HepG2 (cell line): Measurements from ENCODE around the gene YAP1.

Experiments used
- ARNTL ChIP-seq: sonication (generic); formaldehyde crosslinking; IDR thresholded peaks from 2 replicates; pipeline ENCODE4 v1.4.0; 2020; ENCODE audit warnings: mild to moderate bottlenecking, missing genetic modification reagents
- CTCF ChIP-seq: sonication (generic); formaldehyde crosslinking; IDR thresholded peaks from 2 replicates; pipeline ENCODE4 v1.5.0; 2020; ENCODE audit warnings: mild to moderate bottlenecking, missing genetic modification reagents, moderate library complexity
- HIVEP1 ChIP-seq: sonication (generic); formaldehyde crosslinking; IDR thresholded peaks from 2 replicates; pipeline ENCODE4 v1.4.0; 2020; ENCODE audit warnings: mild to moderate bottlenecking, missing genetic modification reagents
- KAT8 ChIP-seq: IDR thresholded peaks from 2 replicates; pipeline ENCODE4 v1.6.1; 2016; ENCODE audit warnings: missing genetic modification reagents, missing compliant biosample characterization
- KDM5A ChIP-seq: fragments of 200-600 bp; sonication (generic); IDR thresholded peaks from 2 replicates; pipeline ENCODE4 v1.7.0; 2018; ENCODE audit warnings: antibody characterized with exemption, mild to moderate bottlenecking, low read length, borderline replicate concordance
- NCOA2 ChIP-seq: sonication (generic); formaldehyde crosslinking; IDR thresholded peaks from 2 replicates; pipeline ENCODE4 v1.8.0; 2022; ENCODE audit warnings: inconsistent platforms
- PCBP1 ChIP-seq: fragments of 200-400 bp; formaldehyde crosslinking; IDR thresholded peaks from 2 replicates; pipeline ENCODE4 v1.6.1; 2017; ENCODE audit warnings: mild to moderate bottlenecking, low read depth, low read length, borderline replicate concordance
- POLR2AphosphoS2 ChIP-seq: IDR thresholded peaks from 2 replicates; pipeline ENCODE4 v1.6.1; 2011; ENCODE audit warnings: low read depth, low read length, improper control_type of control experiment
- SCMH1 ChIP-seq: sonication (generic); formaldehyde crosslinking; IDR thresholded peaks from 2 replicates; pipeline ENCODE4 v1.9.0; 2021; ENCODE audit warnings: missing genetic modification reagents, mild to moderate bottlenecking, borderline replicate concordance
- SYNCRIP ChIP-seq: fragments of 200-400 bp; formaldehyde crosslinking; IDR thresholded peaks from 2 replicates; pipeline ENCODE4 v1.6.1; 2018; ENCODE audit warnings: mild to moderate bottlenecking, low read depth, low read length; ENCODE audit not compliant: insufficient read depth
- TBP ChIP-seq: sonication (generic); formaldehyde crosslinking; IDR thresholded peaks from 2 replicates; pipeline ENCODE4 v1.5.0; 2020; ENCODE audit warnings: missing genetic modification reagents
- TCF7L2 ChIP-seq: IDR thresholded peaks from 2 replicates; pipeline ENCODE4 v1.6.1; 2011; ENCODE audit warnings: mild to moderate bottlenecking, low read depth, low read length, moderate library complexity
- ZNF883 ChIP-seq: sonication (generic); formaldehyde crosslinking; IDR thresholded peaks from 2 replicates; pipeline ENCODE4 v1.5.1; 2020; ENCODE audit warnings: mild to moderate bottlenecking, missing genetic modification reagents; ENCODE audit errors: not compliant biosample characterization
- TF ChIP-seq, protein P1 (sequence below): IDR thresholded peaks from 2 replicates; pipeline ENCODE4 v1.6.1; 2012; ENCODE audit warnings: inconsistent platforms

DNA sequence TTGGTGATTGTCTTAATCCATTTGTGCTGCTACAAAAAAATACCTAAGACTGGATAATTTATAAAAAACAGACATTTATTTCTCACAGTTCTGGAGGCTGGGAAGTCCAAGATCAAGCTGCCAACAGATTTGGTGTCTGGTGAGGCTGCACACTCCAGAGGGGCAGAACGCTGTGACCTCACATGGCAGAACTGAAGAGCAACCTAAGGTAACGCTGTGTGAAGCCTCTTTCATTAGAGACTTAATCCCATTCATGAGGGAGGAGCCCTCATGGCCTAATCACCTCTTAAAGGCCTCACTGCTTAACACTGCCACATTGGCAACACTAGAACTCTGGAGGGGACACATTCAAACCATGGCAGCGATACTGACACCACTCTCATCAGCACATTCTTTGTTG, 164.4 kb downstream of the YAP1 start:
- TF ChIP-seq SYNCRIP, result no peak
- TF ChIP-seq, protein P1, sequence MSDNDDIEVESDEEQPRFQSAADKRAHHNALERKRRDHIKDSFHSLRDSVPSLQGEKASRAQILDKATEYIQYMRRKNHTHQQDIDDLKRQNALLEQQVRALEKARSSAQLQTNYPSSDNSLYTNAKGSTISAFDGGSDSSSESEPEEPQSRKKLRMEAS, result no peak
- TF ChIP-seq TCF7L2, result no peak
- no peak for TF ChIP-seq HIVEP1 (CRISPR knock-in tag)
- TF ChIP-seq KDM5A, result no peak
- no peak for TF ChIP-seq ZNF883 (CRISPR knock-in tag)
- TF ChIP-seq TBP (CRISPR knock-in tag), result no peak
- no peak for TF ChIP-seq KAT8 (CRISPR knock-in tag)
- TF ChIP-seq PCBP1, result no peak
- TF ChIP-seq POLR2AphosphoS2, result no peak
- no peak for TF ChIP-seq ARNTL
- no peak for TF ChIP-seq NCOA2 (CRISPR knock-in tag)
- TF ChIP-seq CTCF (CRISPR knock-in tag), result no peak
- no peak for TF ChIP-seq SCMH1 (CRISPR knock-in tag)
